HCT116 (cell line): ENCODE measurements around the gene VSX2.

ENCODE experiments used
- ATF3 ChIP-seq: IDR thresholded peaks from 2 replicates; pipeline ENCODE4 v1.6.1; 2012
- CTCF ChIP-seq, 3 experiments: fragments of 200-600 bp in 1 of 3; sonication (generic) in 1 of 3; IDR thresholded peaks in 2 of 3; conservative IDR thresholded peaks in 1 of 3; 2 replicates each; pipeline ENCODE4 v1.5.1; 2012 to 2017; ENCODE audit warnings: low read depth in 2 of 3, low read length in 2 of 3, antibody characterized with exemption in 1 of 3, borderline replicate concordance in 1 of 3, control low read depth in 1 of 3, mild to moderate bottlenecking in 1 of 3, mixed read lengths in 1 of 3, mixed run types in 1 of 3, moderate library complexity in 1 of 3; ENCODE audit not compliant: insufficient read depth in 1 of 3
- POLR2AphosphoS5 ChIP-seq: IDR thresholded peaks from 2 replicates; pipeline ENCODE4 v1.6.1; 2011; ENCODE audit warnings: mild to moderate bottlenecking, low read depth, low read length, moderate library complexity

DNA sequence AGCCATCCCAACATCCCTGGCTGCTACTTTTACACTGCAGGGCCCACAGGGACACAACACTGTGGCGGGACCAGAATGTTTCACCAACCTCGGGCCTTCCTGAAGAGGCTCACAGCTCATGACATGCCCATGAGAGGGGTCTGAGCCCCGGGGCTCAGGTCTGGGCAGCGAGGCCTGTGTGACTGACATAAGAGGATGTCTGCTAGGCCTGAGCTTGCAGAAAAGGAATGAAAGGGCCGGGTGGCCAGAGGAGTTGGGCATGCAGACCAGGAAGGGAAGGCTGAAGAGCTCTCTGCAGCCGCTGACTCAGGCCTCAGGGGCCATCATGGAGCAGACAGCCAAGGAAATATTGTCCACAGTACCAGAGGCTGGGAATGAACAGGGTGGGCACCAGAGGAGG is 18.3 kb upstream of the VSX2 start:
- TF ChIP-seq CTCF (IDR thresholded peaks at IDR 0.05 in 2 of 3, conservative IDR thresholded peaks at IDR 0.05 in 1 of 3; ENCODE audit: borderline replicate concordance in 1 of 3, insufficient read depth in 1 of 3, low read depth in 2 of 3, low read length in 2 of 3): no peak
- no peak for TF ChIP-seq ATF3
- TF ChIP-seq POLR2AphosphoS5: no peak
